Stimulated activated CD4-positive, alpha-beta T cell treated with anti-CD3 and anti-CD28 coated beads, TNF-alpha, amount 100 ng/mL, for 48 hours (primary cell): ENCODE results near the gene TRMT6.

ENCODE experiments used
- DNase-seq, 3 donors: peaks; one replicate each; pipeline ENCODE4 v3.0.0-alpha.2; 2020; ENCODE audit warnings: low read depth in 3 of 3

TRMT6 gene

GRCh38 chr20:5950271-5951031 lies at the start of gene TRMT6, which contains the start of gene MCM8:
TRMT6 (minus strand) TSS chr20:5950533; CDS start chr20:5950405, 128 bp downstream.
MCM8 (plus strand) TSS chr20:5950652; CDS start chr20:5952016, 1,364 bp downstream.
- DNase-seq, result peak; percentile 95 to 97 (median 96)

- DNase-seq, result no peak
These were observed 49.5 kb upstream of the TRMT6 start for GRCh38 chr20:5999783-6000182.

- DNase-seq, result peak in 1 of 3 donors; percentile 20
These were observed 46.4 kb upstream of the TRMT6 start for GRCh38 chr20:5996765-5997164.

- no peak for DNase-seq
These were observed 41.5 kb upstream of the TRMT6 start for GRCh38 chr20:5991623-5992441.

- DNase-seq, result no peak
These were observed 40.6 kb upstream of the TRMT6 start for GRCh38 chr20:5990946-5991345.

GRCh38 chr20:5989539-5989938 lies 39.2 kb upstream of the TRMT6 start:
- DNase-seq, result no peak

- DNase-seq, result no peak
These were observed 37.0 kb upstream of the TRMT6 start for GRCh38 chr20:5987383-5987782.

GRCh38 chr20:5980720-5981538 lies 30.6 kb upstream of the TRMT6 start:
- no peak for DNase-seq

- DNase-seq, result no peak
These were observed 29.5 kb upstream of the TRMT6 start for GRCh38 chr20:5979801-5980200.

GRCh38 chr20:5977975-5978374 lies 27.6 kb upstream of the TRMT6 start:
- no peak for DNase-seq

GRCh38 chr20:5977223-5977622 lies 26.9 kb upstream of the TRMT6 start:
- no peak for DNase-seq

- DNase-seq, result no peak
These were observed 25.4 kb upstream of the TRMT6 start for GRCh38 chr20:5975778-5976177.

GRCh38 chr20:5974531-5974930 lies 24.2 kb upstream of the TRMT6 start:
- DNase-seq, result no peak

- no peak for DNase-seq
These were observed 23.6 kb upstream of the TRMT6 start for GRCh38 chr20:5973971-5974370.

- DNase-seq, result no peak
These were observed 22.8 kb upstream of the TRMT6 start for GRCh38 chr20:5973172-5973571.

GRCh38 chr20:5971203-5971602 lies 20.9 kb upstream of the TRMT6 start:
- no peak for DNase-seq

- DNase-seq, result no peak
These were observed 20.0 kb upstream of the TRMT6 start for GRCh38 chr20:5970381-5970780.

GRCh38 chr20:5969940-5970339 lies 19.6 kb upstream of the TRMT6 start:
- no peak for DNase-seq

GRCh38 chr20:5969348-5969935 lies 19.1 kb upstream of the TRMT6 start:
- DNase-seq, result no peak

- no peak for DNase-seq
These were observed 18.1 kb upstream of the TRMT6 start for GRCh38 chr20:5968462-5968861.

- DNase-seq, result no peak
These were observed 17.1 kb upstream of the TRMT6 start for GRCh38 chr20:5967469-5967868.

GRCh38 chr20:5949943-5950270 lies 426 bp downstream of the TRMT6 start:
- DNase-seq, result no peak
